Left ventricle myocardium inferior (tissue), 1 donor: ENCODE results near the gene AVPR1A. TPM values are rescaled to one million over a fixed set of nuclear protein-coding genes. Genes with fewer than 3 reads are reported as not detected.

Experiments used
- DNase-seq: peaks from one replicate; pipeline ENCODE4 v3.0.0-alpha.2; 2020
- H3K27ac ChIP-seq: fragments of 200-600 bp; replicated peaks from 2 replicates; pipeline ENCODE4 v1.8.0; 2021
- H3K27me3 ChIP-seq: fragments of 200-600 bp; 2 replicates; pipeline ENCODE4 v1.8.0; 2021; ENCODE audit warnings: low read depth
- H3K36me3 ChIP-seq: fragments of 200-600 bp; 2 replicates; pipeline ENCODE4 v1.8.0; 2021
- H3K4me1 ChIP-seq: fragments of 200-600 bp; 2 replicates; pipeline ENCODE4 v1.8.0; 2021
- H3K4me3 ChIP-seq: fragments of 200-600 bp; 2 replicates; pipeline ENCODE4 v1.8.0; 2021; ENCODE audit warnings: mild to moderate bottlenecking, moderate library complexity
- H3K9me3 ChIP-seq: fragments of 200-600 bp; replicated peaks from 2 replicates; pipeline ENCODE4 v1.8.0; 2021
- CTCF ChIP-seq: fragments of 200-600 bp; IDR thresholded peaks from 2 replicates; pipeline ENCODE4 v1.8.0; 2021; ENCODE audit warnings: antibody characterized with exemption, mild to moderate bottlenecking, borderline replicate concordance
- intact Hi-C: fragments of 100-400 bp; cut with micrococcal nuclease; formaldehyde crosslinking; loops from one replicate; pipeline ENCODE4 v1.11.0; 2022
- total RNA-seq: library from RNA; stranded (reverse); fragmentation: NEBNext Ultra II Directional; extraction: Animal tissue kit (Norgen Biotek cat#: 25700); gene quantifications from one replicate; pipeline ENCODE4 v1.2.1, GENCODE V29; 2021
- donor health status: DM: no; HTN: yes; CAD: no; lungs with severe emphysema.

Gene AVPR1A
- total RNA-seq, 1 donor from 2014 or later = 1.3 TPM

- no peak for DNase-seq
- H3K27ac ChIP-seq = no peak overlapping the region
- H3K4me1 ChIP-seq = no peaks in the 10 kb centered on the region
- H3K27me3 ChIP-seq = no peaks in the 10 kb centered on the region
- H3K36me3 ChIP-seq = no peaks in the 10 kb centered on the region
- no peaks in the 10 kb centered on the region for H3K9me3 ChIP-seq
- no peak for TF ChIP-seq CTCF
- intact Hi-C loops = no loop called here
- no peak overlapping the region for H3K4me3 ChIP-seq
These were observed 55.5 kb downstream of the AVPR1A start for GRCh38 chr12:63095369-63095980.

GRCh38 chr12:63093711-63094110 lies 57.3 kb downstream of the AVPR1A start:
- TF ChIP-seq CTCF = no peak
- no peak overlapping the region for H3K27ac ChIP-seq
- no peaks in the 10 kb centered on the region for H3K9me3 ChIP-seq
- DNase-seq = no peak
- H3K36me3 ChIP-seq = no peaks in the 10 kb centered on the region
- H3K4me1 ChIP-seq = no peaks in the 10 kb centered on the region
- H3K27me3 ChIP-seq = no peaks in the 10 kb centered on the region
- H3K4me3 ChIP-seq = no peak overlapping the region
- intact Hi-C loops = no loop called here

GRCh38 chr12:63093084-63093483 lies 57.9 kb downstream of the AVPR1A start:
- Histone ChIP-seq H3K9me3 (no peaks in the 10 kb centered on the region), H3K27ac (no peak overlapping the region), H3K27me3 (no peaks in the 10 kb centered on the region), H3K36me3 (no peaks in the 10 kb centered on the region), H3K4me1 (no peaks in the 10 kb centered on the region), H3K4me3 (no peak overlapping the region)
- no peak for DNase-seq
- no peak for TF ChIP-seq CTCF
- intact Hi-C loops = no loop called here

Other genes starting within 250 kb of the AVPR1A start
- gene PPM1H, start 216.1 kb downstream of the AVPR1A start, total RNA-seq = 6.0 TPM